WTC11 (cell line): Measurements from ENCODE around the gene CFAP97. TPM values are rescaled to one million over a fixed set of nuclear protein-coding genes. Genes with fewer than 3 reads are reported as not detected.

Experiments
- ATAC-seq: fragments of 200-7000 bp; cut with Tn5 transposase; 2 replicates; pipeline ENCODE4 v1.10.0; 2021; ENCODE audit warnings: mild to moderate bottlenecking, moderate library complexity
- Bru-seq: library from RNA; stranded (reverse); fragments of 400-500 nt; gene quantifications from one replicate; lab custom pipeline; 2021; lab: Mats Ljungman, UMichigan
- CTCF ChIA-PET: fragments of 300-600 bp; sonication (Branson Sonifier 250); formaldehyde crosslinking; loops from one replicate; lab custom pipeline; 2021; ENCODE audit warnings: antibody characterized with exemption; lab: Charles Lee
- POLR2A ChIA-PET: fragments of 350-600 bp; sonication (Branson Sonifier 250); formaldehyde crosslinking; loops from one replicate; lab custom pipeline; 2021; ENCODE audit warnings: antibody characterized with exemption; lab: Charles Lee
- DNase-seq: peaks from one replicate; pipeline ENCODE4 v3.0.0; 2021; ENCODE audit warnings: low spot score
- H3K27ac Mint-ChIP-seq: 2 replicates; pipeline ENCODE4 v1.8.0; 2021; ENCODE audit warnings: mixed read lengths
- H3K27me3 Mint-ChIP-seq: 2 replicates; pipeline ENCODE4 v1.8.0; 2021; ENCODE audit warnings: low read depth, mild to moderate bottlenecking, moderate library complexity, mixed read lengths
- H3K36me3 Mint-ChIP-seq: 2 replicates; pipeline ENCODE4 v1.8.0; 2021; ENCODE audit warnings: mixed read lengths
- H3K4me1 Mint-ChIP-seq: 2 replicates; pipeline ENCODE4 v1.8.0; 2022; ENCODE audit warnings: mixed read lengths
- H3K4me3 Mint-ChIP-seq: 2 replicates; pipeline ENCODE4 v1.8.0; 2021; ENCODE audit warnings: mild to moderate bottlenecking, moderate library complexity, mixed read lengths
- H3K9me3 Mint-ChIP-seq: 2 replicates; pipeline ENCODE4 v1.8.0; 2021; ENCODE audit warnings: mixed read lengths
- ATF1 ChIP-seq: sonication (generic); formaldehyde crosslinking; IDR thresholded peaks from 2 replicates; pipeline ENCODE4 v1.8.1; 2023; ENCODE audit warnings: mild to moderate bottlenecking, moderate library complexity, missing genetic modification reagents
- ATF2 ChIP-seq: sonication (generic); formaldehyde crosslinking; IDR thresholded peaks from 2 replicates; pipeline ENCODE4 v1.8.1; 2022; ENCODE audit warnings: low read depth, missing genetic modification reagents, borderline replicate concordance
- E2F5 ChIP-seq: sonication (generic); formaldehyde crosslinking; IDR thresholded peaks from 2 replicates; pipeline ENCODE4 v1.8.1; 2022; ENCODE audit warnings: mild to moderate bottlenecking, moderate library complexity, missing genetic modification reagents
- ELF4 ChIP-seq: sonication (generic); formaldehyde crosslinking; IDR thresholded peaks from 2 replicates; pipeline ENCODE4 v1.8.1; 2022; ENCODE audit warnings: low read depth, mild to moderate bottlenecking, moderate library complexity, missing genetic modification reagents
- ERG ChIP-seq: fragments of 250-450 bp; sonication (Bioruptor Pico); IDR thresholded peaks from 2 replicates; pipeline ENCODE4 v1.8.0; 2021; ENCODE audit warnings: mild to moderate bottlenecking
- ESRRA ChIP-seq: sonication (generic); formaldehyde crosslinking; IDR thresholded peaks from 2 replicates; pipeline ENCODE4 v1.8.1; 2022; ENCODE audit warnings: mild to moderate bottlenecking, missing genetic modification reagents, borderline replicate concordance
- FOXK1 ChIP-seq: sonication (generic); formaldehyde crosslinking; IDR thresholded peaks from 2 replicates; pipeline ENCODE4 v1.8.0; 2022; ENCODE audit warnings: mild to moderate bottlenecking, moderate library complexity, missing genetic modification reagents
- GRHL2 ChIP-seq: fragments of 250-450 bp; sonication (Bioruptor Pico); IDR thresholded peaks from 2 replicates; pipeline ENCODE4 v1.8.0; 2022; ENCODE audit warnings: mild to moderate bottlenecking, moderate library complexity; ENCODE audit not compliant: insufficient replicate concordance, severe bottlenecking
- HMGXB4 ChIP-seq: sonication (generic); formaldehyde crosslinking; IDR thresholded peaks from 2 replicates; pipeline ENCODE4 v1.8.1; 2023; ENCODE audit warnings: mild to moderate bottlenecking, moderate library complexity, missing genetic modification reagents
- NFE2L1 ChIP-seq: sonication (generic); formaldehyde crosslinking; IDR thresholded peaks from 2 replicates; pipeline ENCODE4 v1.8.1; 2023; ENCODE audit warnings: missing genetic modification reagents
- NFYB ChIP-seq: sonication (generic); formaldehyde crosslinking; conservative IDR thresholded peaks from 2 replicates; pipeline ENCODE4 v1.8.0; 2022; ENCODE audit warnings: low read depth, missing genetic modification reagents
- NR2C2 ChIP-seq: sonication (generic); formaldehyde crosslinking; IDR thresholded peaks from 2 replicates; pipeline ENCODE4 v1.8.0; 2022; ENCODE audit warnings: mild to moderate bottlenecking, missing genetic modification reagents
- NR3C1 ChIP-seq: sonication (generic); formaldehyde crosslinking; conservative IDR thresholded peaks from 2 replicates; pipeline ENCODE4 v1.8.1; 2023; ENCODE audit warnings: low read depth, mild to moderate bottlenecking, missing genetic modification reagents
- OVOL2 ChIP-seq: fragments of 250-450 bp; sonication (Bioruptor Pico); IDR thresholded peaks from 2 replicates; pipeline ENCODE4 v1.9.0; 2021; ENCODE audit warnings: mild to moderate bottlenecking, borderline replicate concordance
- PRDM15 ChIP-seq: sonication (generic); formaldehyde crosslinking; IDR thresholded peaks from 2 replicates; pipeline ENCODE4 v1.8.0; 2022; ENCODE audit warnings: missing genetic modification reagents
- PREB ChIP-seq: sonication (generic); formaldehyde crosslinking; IDR thresholded peaks from 2 replicates; pipeline ENCODE4 v1.8.1; 2022; ENCODE audit warnings: mild to moderate bottlenecking, missing genetic modification reagents, moderate library complexity, borderline replicate concordance
- SOX15 ChIP-seq: fragments of 250-450 bp; sonication (Bioruptor Pico); IDR thresholded peaks from 2 replicates; pipeline ENCODE4 v1.9.0; 2021; ENCODE audit warnings: mild to moderate bottlenecking
- TCF7 ChIP-seq: sonication (generic); formaldehyde crosslinking; IDR thresholded peaks from 2 replicates; pipeline ENCODE4 v1.8.0; 2022; ENCODE audit warnings: mild to moderate bottlenecking, low read depth, missing genetic modification reagents, moderate library complexity
- ZBTB21 ChIP-seq: sonication (generic); formaldehyde crosslinking; IDR thresholded peaks from 2 replicates; pipeline ENCODE4 v1.8.1; 2023; ENCODE audit warnings: mild to moderate bottlenecking, missing genetic modification reagents, borderline replicate concordance
- ZMAT4 ChIP-seq: fragments of 250-450 bp; sonication (Bioruptor Pico); IDR thresholded peaks from 2 replicates; pipeline ENCODE4 v1.9.0; 2021; ENCODE audit warnings: mild to moderate bottlenecking
- ZNF138 ChIP-seq: sonication (generic); formaldehyde crosslinking; conservative IDR thresholded peaks from 2 replicates; pipeline ENCODE4 v1.8.1; 2022; ENCODE audit warnings: mild to moderate bottlenecking, moderate library complexity, missing genetic modification reagents
- ZNF317 ChIP-seq: sonication (generic); formaldehyde crosslinking; IDR thresholded peaks from 2 replicates; pipeline ENCODE4 v1.8.1; 2023; ENCODE audit warnings: low read depth, mild to moderate bottlenecking, moderate library complexity, missing genetic modification reagents, borderline replicate concordance
- ZNF396 ChIP-seq: fragments of 250-450 bp; sonication (Bioruptor Pico); IDR thresholded peaks from 2 replicates; pipeline ENCODE4 v1.8.0; 2021; ENCODE audit warnings: mild to moderate bottlenecking, moderate library complexity, borderline replicate concordance
- ZNF416 ChIP-seq: fragments of 250-450 bp; sonication (Bioruptor Pico); IDR thresholded peaks from 2 replicates; pipeline ENCODE4 v1.9.0; 2021; ENCODE audit warnings: mild to moderate bottlenecking, inconsistent platforms
- ZNF423 ChIP-seq: fragments of 250-450 bp; sonication (Bioruptor Pico); IDR thresholded peaks from 2 replicates; pipeline ENCODE4 v2.1.2; 2022; ENCODE audit warnings: mild to moderate bottlenecking, moderate library complexity
- long read RNA-seq, 3 experiments: library from RNA in 1 of 3; library from capped mRNA in 1 of 3; library from polyadenylated mRNA in 1 of 3; unstranded in 2 of 3; stranded (forward) in 1 of 3; transcript quantifications; one replicate each; pipeline ENCODE4 v2.0.0, GENCODE V29; 2021
- total RNA-seq: library from RNA; stranded (reverse); gene quantifications from 3 replicates; pipeline ENCODE4 v1.2.3, GENCODE V29; 2021

Gene CFAP97
- total RNA-seq (35.2 to 40.3 TPM (median 36.1 TPM) in 3 replicates), Bru-seq, nascent RNA (percentile 76 among the genes with signal in this experiment)
- long read RNA-seq, experiment 1, full-length matches to known transcripts: 172 of 273 reads
- long read RNA-seq, experiment 1, partial matches to known transcripts: 73 of 273 reads
- long read RNA-seq, experiment 1, other reads (novel, unspliced or antisense): 28 of 273 reads
- long read RNA-seq, experiment 2, full-length matches to known transcripts: 18 of 66 reads
- long read RNA-seq, experiment 2, partial matches to known transcripts: 11 of 66 reads
- long read RNA-seq, experiment 2, other reads (novel, unspliced or antisense): 37 of 66 reads
- long read RNA-seq, experiment 3, partial matches to known transcripts: 10 of 10 reads
- long read RNA-seq, experiment 3, other reads (novel, unspliced or antisense): 0 of 10 reads

- Mint-ChIP-seq H3K27me3 (peaks cover 38% of the 10 kb centered on the region), H3K4me1 (peaks cover 32% of the 10 kb centered on the region), H3K9me3 (no peaks in the 10 kb centered on the region), H3K36me3 (peaks cover 3% of the 10 kb centered on the region; the same call in 1 of the 2 replicates), H3K4me3 (peak within 1 kb of the TSS; percentile 93), H3K27ac (peak within 1 kb of the TSS; percentile 92)
- ChIA-PET CTCF (no interaction called here), POLR2A (no interaction called here)
- DNase-seq (peak; percentile 54), ATAC-seq (peak; percentile 82)
- TF ChIP-seq TCF7 (CRISPR knock-in tag) (peak; percentile 78; the same call in 1 of the 2 replicates), ZNF423 (CRISPR knock-in tag) (no peak), PREB (CRISPR knock-in tag) (no peak), ERG (CRISPR knock-in tag) (no peak), ZNF138 (no peak), ATF2 (CRISPR knock-in tag) (no peak), OVOL2 (no peak), ZMAT4 (CRISPR knock-in tag) (no peak), ZBTB21 (CRISPR knock-in tag) (no peak), PRDM15 (no peak), FOXK1 (CRISPR knock-in tag) (0 out of 2 replicates have a peak, but pooled peaks have one; percentile 15), SOX15 (CRISPR knock-in tag) (no peak), E2F5 (CRISPR knock-in tag) (no peak), ATF1 (CRISPR knock-in tag) (no peak), GRHL2 (CRISPR knock-in tag) (no peak), NR3C1 (CRISPR knock-in tag) (no peak), ESRRA (no peak), ZNF317 (CRISPR knock-in tag) (0 out of 2 replicates have a peak, but pooled peaks have one; percentile 7), ZNF396 (no peak), NR2C2 (CRISPR knock-in tag) (no peak), ELF4 (no peak), HMGXB4 (peak; percentile 69; the same call in 1 of the 2 replicates), NFYB (0 out of 2 replicates have a peak, but pooled peaks have one; percentile 33), NFE2L1 (CRISPR knock-in tag) (no peak), ZNF416 (no peak)
These were observed at the start of gene CFAP97 for GRCh38 chr4:185203486-185204237. Gene CFAP97 (minus strand): TSS chr4:185204000. CDS start chr4:185191196, 12,804 bp downstream.
